ENCODE measurements around the gene KCNMA1. TPM values are rescaled to one million over a fixed set of nuclear protein-coding genes. Genes with fewer than 3 reads are reported as not detected.

KCNMA1 gene
- total RNA-seq, 4 donors from 2014 or later, result 146 to 300 (median 265) TPM

DNA sequence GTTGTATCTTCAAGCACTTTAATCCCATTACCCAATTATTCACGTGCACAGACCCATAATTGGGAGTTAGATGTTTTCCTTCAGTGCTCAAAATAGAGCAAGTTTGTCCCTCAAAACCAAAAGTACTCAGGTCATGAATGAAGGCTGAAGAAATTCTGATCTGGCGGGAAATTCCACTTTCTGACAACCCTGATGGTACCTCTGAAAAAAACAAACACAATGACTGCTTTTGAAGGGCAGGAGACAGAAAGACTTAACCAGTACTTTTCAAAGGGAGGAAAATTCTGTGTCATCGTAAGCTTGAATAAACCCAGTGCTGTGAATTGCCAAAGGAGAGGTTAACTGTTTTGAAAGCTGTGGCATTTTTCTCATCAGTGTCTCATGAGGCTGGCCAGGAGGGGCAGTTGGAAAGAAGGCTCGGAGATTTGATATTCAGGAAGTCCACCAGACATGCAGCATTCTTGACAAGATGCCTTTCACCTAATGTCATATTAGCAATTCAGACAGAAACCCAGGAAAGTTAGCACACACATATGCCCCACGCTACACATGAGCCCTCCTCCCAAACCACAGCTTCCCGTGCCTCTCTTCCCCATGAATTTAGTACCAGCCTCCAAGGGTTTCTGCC is 347.0 kb downstream of the KCNMA1 start:
- H3K9me3 ChIP-seq, result no peaks in the 10 kb centered on the region
- H3K4me1 ChIP-seq, result peaks cover 5 to 82% (median 67%) of the 10 kb centered on the region in 4 donors
- H3K27me3 ChIP-seq, result no peaks in the 10 kb centered on the region
- WGBS, result 39% methylated on average over 6 of the region's 6 CpGs
- no peak for DNase-seq (ENCODE audit: extremely low spot score)
- no peak overlapping the region for H3K4me3 ChIP-seq
- intact Hi-C loops (cut with DNase I), result no loop called here
- no peaks in the 10 kb centered on the region for H3K36me3 ChIP-seq
- TF ChIP-seq, protein P1, sequence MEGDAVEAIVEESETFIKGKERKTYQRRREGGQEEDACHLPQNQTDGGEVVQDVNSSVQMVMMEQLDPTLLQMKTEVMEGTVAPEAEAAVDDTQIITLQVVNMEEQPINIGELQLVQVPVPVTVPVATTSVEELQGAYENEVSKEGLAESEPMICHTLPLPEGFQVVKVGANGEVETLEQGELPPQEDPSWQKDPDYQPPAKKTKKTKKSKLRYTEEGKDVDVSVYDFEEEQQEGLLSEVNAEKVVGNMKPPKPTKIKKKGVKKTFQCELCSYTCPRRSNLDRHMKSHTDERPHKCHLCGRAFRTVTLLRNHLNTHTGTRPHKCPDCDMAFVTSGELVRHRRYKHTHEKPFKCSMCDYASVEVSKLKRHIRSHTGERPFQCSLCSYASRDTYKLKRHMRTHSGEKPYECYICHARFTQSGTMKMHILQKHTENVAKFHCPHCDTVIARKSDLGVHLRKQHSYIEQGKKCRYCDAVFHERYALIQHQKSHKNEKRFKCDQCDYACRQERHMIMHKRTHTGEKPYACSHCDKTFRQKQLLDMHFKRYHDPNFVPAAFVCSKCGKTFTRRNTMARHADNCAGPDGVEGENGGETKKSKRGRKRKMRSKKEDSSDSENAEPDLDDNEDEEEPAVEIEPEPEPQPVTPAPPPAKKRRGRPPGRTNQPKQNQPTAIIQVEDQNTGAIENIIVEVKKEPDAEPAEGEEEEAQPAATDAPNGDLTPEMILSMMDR (IDR thresholded peaks at IDR 0.05), result no peak
- TF ChIP-seq EP300 (IDR thresholded peaks at IDR 0.05), result no peak
- TF ChIP-seq POLR2AphosphoS5 (IDR thresholded peaks at IDR 0.05), result no peak
- TF ChIP-seq POLR2A (IDR thresholded peaks at IDR 0.05; ENCODE audit: low read depth), result no peak
- H3K27ac ChIP-seq (replicated peaks in 1 of 4), result peak overlapping the region; percentile 20 to 74 (median 28)

DNA sequence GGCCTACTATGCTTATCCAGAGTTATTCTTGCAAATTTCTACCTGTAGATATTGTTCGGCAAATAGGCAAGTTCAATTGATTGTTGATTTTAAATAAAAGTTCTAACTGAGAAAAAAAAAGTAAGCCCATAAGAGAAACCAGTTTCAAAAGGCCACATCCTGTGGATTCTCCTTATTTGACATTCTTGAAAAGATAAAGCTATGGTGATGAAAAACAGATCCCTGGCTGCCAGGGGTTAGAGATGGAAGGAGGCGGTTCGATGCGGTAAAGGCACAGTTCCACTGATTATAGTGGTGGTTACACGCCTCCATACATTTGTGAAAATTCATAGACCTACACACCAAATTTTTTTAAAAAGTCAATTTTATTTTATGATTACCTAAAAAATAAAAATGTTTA is 347.8 kb downstream of the KCNMA1 start:
- no peak overlapping the region for H3K4me3 ChIP-seq
- intact Hi-C loops (cut with DNase I), result no loop called here
- H3K27ac ChIP-seq (replicated peaks in 1 of 4), result peak overlapping the region in 3 of 4 donors; percentile 24 to 74 (median 32)
- H3K9me3 ChIP-seq, result no peaks in the 10 kb centered on the region
- 84% methylated on average over 5 of the region's 5 CpGs for WGBS
- no peaks in the 10 kb centered on the region for H3K36me3 ChIP-seq
- no peaks in the 10 kb centered on the region for H3K27me3 ChIP-seq
- DNase-seq (ENCODE audit: extremely low spot score), result no peak
- TF ChIP-seq POLR2AphosphoS5 (IDR thresholded peaks at IDR 0.05), result no peak
- TF ChIP-seq, protein P1 (IDR thresholded peaks at IDR 0.05), result no peak
- TF ChIP-seq EP300 (IDR thresholded peaks at IDR 0.05), result no peak
- no peak for TF ChIP-seq POLR2A (IDR thresholded peaks at IDR 0.05; ENCODE audit: low read depth)
- peaks cover 5 to 87% (median 70%) of the 10 kb centered on the region in 4 donors for H3K4me1 ChIP-seq

DNA sequence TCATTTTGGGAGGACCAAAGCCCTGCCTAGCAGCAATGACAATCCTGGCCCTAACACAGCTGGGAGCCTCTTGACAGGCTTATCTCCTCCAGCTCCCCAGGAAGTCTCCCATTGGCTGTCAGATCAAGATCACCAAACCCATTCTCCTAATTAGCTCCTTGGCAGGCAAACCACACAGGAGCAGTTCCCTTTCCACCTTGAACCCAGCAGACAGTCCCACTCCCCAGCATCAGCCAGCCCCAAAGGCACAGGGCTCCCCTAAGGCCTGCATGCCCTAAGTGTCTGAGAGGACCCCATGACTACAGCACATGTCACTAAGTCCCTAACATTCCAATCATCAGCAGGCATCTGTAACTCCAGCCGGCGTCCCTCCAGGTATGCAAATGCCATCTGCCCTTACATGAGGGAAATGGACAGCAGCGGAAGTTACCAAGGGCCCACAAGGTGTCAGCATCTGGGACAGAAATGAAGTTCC is 348.5 kb downstream of the KCNMA1 start:
- H3K4me1 ChIP-seq, result peaks cover 5 to 83% (median 63%) of the 10 kb centered on the region in 4 donors
- no peaks in the 10 kb centered on the region for H3K27me3 ChIP-seq
- no peaks in the 10 kb centered on the region for H3K36me3 ChIP-seq
- H3K4me3 ChIP-seq, result no peak overlapping the region
- H3K9me3 ChIP-seq, result no peaks in the 10 kb centered on the region
- peak overlapping the region; percentile 20 to 79 (median 53) for H3K27ac ChIP-seq (replicated peaks in 1 of 4)
- DNase-seq (ENCODE audit: extremely low spot score), result no peak
- WGBS, result 82% methylated on average over 3 of the region's 3 CpGs
- intact Hi-C loops (cut with DNase I), result no loop called here
- TF ChIP-seq POLR2AphosphoS5 (IDR thresholded peaks at IDR 0.05), result no peak
- TF ChIP-seq, protein P1 (IDR thresholded peaks at IDR 0.05), result no peak
- no peak for TF ChIP-seq EP300 (IDR thresholded peaks at IDR 0.05)
- no peak for TF ChIP-seq POLR2A (IDR thresholded peaks at IDR 0.05; ENCODE audit: low read depth)

DNA sequence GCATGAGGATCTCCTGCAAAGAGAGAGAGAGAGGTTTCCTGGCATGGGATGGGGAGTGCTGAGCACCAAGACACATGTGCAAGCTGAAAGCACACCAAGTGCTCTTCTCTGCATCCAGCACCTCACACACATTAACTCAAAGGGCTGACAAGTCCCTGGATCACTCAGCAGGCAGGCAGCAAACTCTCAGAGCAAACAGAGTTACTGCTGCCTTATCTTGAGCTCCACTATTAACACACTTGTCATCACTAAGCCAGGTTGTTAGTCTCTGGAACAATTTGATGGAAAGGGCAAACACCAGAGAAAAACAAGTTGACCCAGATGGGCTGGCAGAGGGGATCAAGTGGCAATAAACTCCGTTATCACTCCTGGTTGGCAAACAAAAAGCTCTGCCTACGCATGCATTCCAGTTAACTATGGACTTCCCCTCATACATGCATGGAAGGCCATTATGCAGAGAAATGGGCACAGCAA is 349.9 kb downstream of the KCNMA1 start:
- Histone ChIP-seq H3K27ac (replicated peaks in 1 of 4) (peak overlapping the region; percentile 32 to 79 (median 64)), H3K4me1 (peaks cover 5 to 88% (median 67%) of the 10 kb centered on the region in 4 donors), H3K9me3 (no peaks in the 10 kb centered on the region), H3K36me3 (no peaks in the 10 kb centered on the region), H3K4me3 (no peak overlapping the region), H3K27me3 (no peaks in the 10 kb centered on the region)
- WGBS, result 36% methylated on average over 2 of the region's 2 CpGs
- intact Hi-C loops (cut with DNase I), result no loop called here
- TF ChIP-seq POLR2AphosphoS5 (IDR thresholded peaks at IDR 0.05), result peak; percentile 34 to 87
- TF ChIP-seq POLR2A (IDR thresholded peaks at IDR 0.05; ENCODE audit: low read depth), result no peak
- TF ChIP-seq EP300 (IDR thresholded peaks at IDR 0.05), result peak; percentile 72
- TF ChIP-seq, protein P1 (IDR thresholded peaks at IDR 0.05), result no peak
- no peak for DNase-seq (ENCODE audit: extremely low spot score)
